MCF 10A (cell line): ENCODE data around the gene AUTS2. TPM values are rescaled to one million over a fixed set of nuclear protein-coding genes. Genes with fewer than 3 reads are reported as not detected.

Experiments used
- BruUV-seq: library from RNA; stranded (reverse); fragments of 400-500 nt; replicated peaks from 2 replicates; lab custom pipeline; 2021; lab: Mats Ljungman, UMichigan
- CTCF ChIA-PET: fragments of 300-600 bp; sonication (Branson Sonifier 250); formaldehyde crosslinking; extraction: SDS; loops from one replicate; lab custom pipeline; 2021; ENCODE audit warnings: antibody characterized with exemption, inconsistent platforms; lab: Yijun Ruan, JAX
- POLR2A ChIA-PET: fragments of 300-600, 350-650 bp; sonication (Branson Sonifier 250); formaldehyde crosslinking; extraction: SDS; loops from one replicate; lab custom pipeline; 2020; ENCODE audit warnings: antibody characterized with exemption, inconsistent platforms; lab: Yijun Ruan, JAX
- DNase-seq: peaks from one replicate; pipeline ENCODE4 v3.0.0-alpha.2; 2018; ENCODE audit not compliant: unreplicated experiment
- H3K27ac Mint-ChIP-seq: one replicate; pipeline ENCODE4 v1.8.0; 2022; ENCODE audit warnings: mild to moderate bottlenecking, low read depth, mixed read lengths; ENCODE audit not compliant: unreplicated experiment
- H3K27me3 Mint-ChIP-seq: one replicate; pipeline ENCODE4 v1.8.0; 2022; ENCODE audit warnings: mixed read lengths; ENCODE audit not compliant: insufficient read depth, unreplicated experiment
- H3K36me3 Mint-ChIP-seq: one replicate; pipeline ENCODE4 v1.8.0; 2022; ENCODE audit warnings: mild to moderate bottlenecking, moderate library complexity, mixed read lengths; ENCODE audit not compliant: insufficient read depth, unreplicated experiment
- H3K4me1 Mint-ChIP-seq: one replicate; pipeline ENCODE4 v1.8.0; 2022; ENCODE audit warnings: mixed read lengths; ENCODE audit not compliant: insufficient read depth, unreplicated experiment
- H3K4me3 Mint-ChIP-seq: one replicate; pipeline ENCODE4 v1.8.0; 2022; ENCODE audit warnings: mild to moderate bottlenecking, moderate library complexity, mixed read lengths; ENCODE audit not compliant: unreplicated experiment
- H3K9me3 Mint-ChIP-seq: one replicate; pipeline ENCODE4 v1.8.0; 2022; ENCODE audit warnings: mixed read lengths; ENCODE audit not compliant: unreplicated experiment
- intact Hi-C: fragments of 100-400 bp; cut with micrococcal nuclease; formaldehyde crosslinking; loops from 2 replicates; pipeline ENCODE4 v1.14.1; 2022
- total RNA-seq: library from RNA; stranded (reverse); gene quantifications from 2 replicates; pipeline ENCODE4 v1.2.3, GENCODE V29; 2022
- TF ChIP-seq, protein P1 (sequence below): fragments of 200-600 bp; IDR thresholded peaks from one replicate; pipeline ENCODE4 v1.8.0; 2022; ENCODE audit warnings: antibody characterized with exemption, mild to moderate bottlenecking; ENCODE audit not compliant: unreplicated experiment

AUTS2 gene
- total RNA-seq, 1 experiment from 2014 or later: 1.3 TPM

- CTCF ChIA-PET: no interaction called here
- H3K4me1 Mint-ChIP-seq: no peaks in the 10 kb centered on the region
- POLR2A ChIA-PET: no interaction called here
- H3K4me3 Mint-ChIP-seq: no peak overlapping the region
- no peak for DNase-seq
- no TSS peak for BruUV-seq
- TF ChIP-seq, protein P1, sequence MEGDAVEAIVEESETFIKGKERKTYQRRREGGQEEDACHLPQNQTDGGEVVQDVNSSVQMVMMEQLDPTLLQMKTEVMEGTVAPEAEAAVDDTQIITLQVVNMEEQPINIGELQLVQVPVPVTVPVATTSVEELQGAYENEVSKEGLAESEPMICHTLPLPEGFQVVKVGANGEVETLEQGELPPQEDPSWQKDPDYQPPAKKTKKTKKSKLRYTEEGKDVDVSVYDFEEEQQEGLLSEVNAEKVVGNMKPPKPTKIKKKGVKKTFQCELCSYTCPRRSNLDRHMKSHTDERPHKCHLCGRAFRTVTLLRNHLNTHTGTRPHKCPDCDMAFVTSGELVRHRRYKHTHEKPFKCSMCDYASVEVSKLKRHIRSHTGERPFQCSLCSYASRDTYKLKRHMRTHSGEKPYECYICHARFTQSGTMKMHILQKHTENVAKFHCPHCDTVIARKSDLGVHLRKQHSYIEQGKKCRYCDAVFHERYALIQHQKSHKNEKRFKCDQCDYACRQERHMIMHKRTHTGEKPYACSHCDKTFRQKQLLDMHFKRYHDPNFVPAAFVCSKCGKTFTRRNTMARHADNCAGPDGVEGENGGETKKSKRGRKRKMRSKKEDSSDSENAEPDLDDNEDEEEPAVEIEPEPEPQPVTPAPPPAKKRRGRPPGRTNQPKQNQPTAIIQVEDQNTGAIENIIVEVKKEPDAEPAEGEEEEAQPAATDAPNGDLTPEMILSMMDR: no peak
- H3K27ac Mint-ChIP-seq: no peak overlapping the region
- H3K27me3 Mint-ChIP-seq: no peaks in the 10 kb centered on the region
- intact Hi-C loops: no loop called here
- peaks cover 5% of the 10 kb centered on the region for H3K9me3 Mint-ChIP-seq
- H3K36me3 Mint-ChIP-seq: peaks cover 11% of the 10 kb centered on the region
These were observed 1016.9 kb downstream of the AUTS2 start for GRCh38 chr7:70615066-70615606.

- BruUV-seq: no TSS peak
- Mint-ChIP-seq H3K4me1 (no peaks in the 10 kb centered on the region), H3K9me3 (peaks cover 8% of the 10 kb centered on the region), H3K4me3 (no peak overlapping the region), H3K27ac (no peak overlapping the region), H3K27me3 (no peaks in the 10 kb centered on the region), H3K36me3 (peaks cover 11% of the 10 kb centered on the region)
- ChIA-PET POLR2A (no interaction called here), CTCF (no interaction called here)
- TF ChIP-seq, protein P1: no peak
- intact Hi-C loops: no loop called here
- DNase-seq: no peak
These were observed 1017.9 kb downstream of the AUTS2 start for GRCh38 chr7:70616211-70616610.

GRCh38 chr7:70616821-70617220, 1018.5 kb downstream of the AUTS2 start:
- intact Hi-C loops: no loop called here
- peaks cover 8% of the 10 kb centered on the region for H3K9me3 Mint-ChIP-seq
- TF ChIP-seq, protein P1: no peak
- no TSS peak for BruUV-seq
- H3K4me1 Mint-ChIP-seq: no peaks in the 10 kb centered on the region
- H3K4me3 Mint-ChIP-seq: no peak overlapping the region
- no peaks in the 10 kb centered on the region for H3K27me3 Mint-ChIP-seq
- no peak overlapping the region for H3K27ac Mint-ChIP-seq
- CTCF ChIA-PET: no interaction called here
- POLR2A ChIA-PET: no interaction called here
- peaks cover 11% of the 10 kb centered on the region for H3K36me3 Mint-ChIP-seq
- DNase-seq: no peak

GRCh38 chr7:70618020-70618551, 1019.8 kb downstream of the AUTS2 start:
- Mint-ChIP-seq H3K27me3 (no peaks in the 10 kb centered on the region), H3K4me1 (no peaks in the 10 kb centered on the region), H3K27ac (no peak overlapping the region), H3K9me3 (peaks cover 8% of the 10 kb centered on the region), H3K4me3 (no peak overlapping the region), H3K36me3 (peaks cover 10% of the 10 kb centered on the region)
- BruUV-seq: no TSS peak
- TF ChIP-seq, protein P1: no peak
- DNase-seq: no peak
- intact Hi-C loops: no loop called here
- ChIA-PET POLR2A (no interaction called here), CTCF (interaction anchor here (0.6 kb wide), 1 partner anchor 1457 kb away, joined by 3 read pairs; no protein-coding TSS in a partner anchor)
